LNCaP clone FGC (cell line): ENCODE data around the gene TPCN2.

Experiments used
- DNase-seq: peaks from one replicate; pipeline ENCODE4 v3.0.0-alpha.2; 2011; ENCODE audit warnings: low read depth
- H3K4me3 ChIP-seq: 2 replicates; pipeline ENCODE4 v1.5.1; 2011; ENCODE audit warnings: mild to moderate bottlenecking, low read depth, low read length, control low read depth
- TF ChIP-seq, protein P1 (sequence below): IDR thresholded peaks from 2 replicates; pipeline ENCODE4 v1.5.1; 2012; ENCODE audit warnings: mild to moderate bottlenecking; ENCODE audit not compliant: control insufficient read depth, insufficient read depth; ENCODE audit errors: extremely low read depth

TPCN2 gene

DNA sequence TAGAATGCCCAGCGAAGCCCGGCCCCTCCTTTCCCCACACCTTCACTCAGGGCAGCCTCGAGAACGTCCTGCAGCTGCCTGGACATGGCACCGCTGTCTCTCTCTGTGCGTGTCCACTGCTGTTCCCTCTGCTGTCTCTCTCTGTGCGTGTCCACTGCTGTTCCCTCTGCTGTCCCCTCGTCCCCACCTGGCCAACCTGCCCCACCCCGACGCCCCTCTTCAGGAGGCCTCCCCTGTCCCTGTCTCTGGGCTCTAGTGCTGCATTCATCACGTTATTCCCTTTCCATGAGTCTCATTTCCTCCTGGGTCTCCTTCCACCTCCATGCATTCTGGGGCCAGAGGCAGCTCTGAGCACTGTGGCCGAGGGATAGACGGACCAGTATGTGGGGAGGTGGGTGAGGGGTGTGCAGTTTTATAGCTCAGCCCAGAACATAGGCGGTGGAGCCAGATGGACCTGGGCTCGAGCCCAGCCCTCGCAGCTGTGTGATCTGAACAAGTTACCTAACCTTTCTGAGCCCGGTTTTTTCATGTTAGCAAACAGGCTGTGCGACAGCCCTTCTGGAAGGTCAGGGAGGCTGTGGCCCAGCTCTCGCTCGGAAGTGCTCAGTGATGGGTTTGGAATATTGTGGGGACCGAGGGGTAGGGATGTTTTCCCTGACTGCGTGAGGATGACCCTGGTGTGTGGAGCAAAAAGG is 65.1 kb downstream of the TPCN2 start:
- TF ChIP-seq, protein P1, sequence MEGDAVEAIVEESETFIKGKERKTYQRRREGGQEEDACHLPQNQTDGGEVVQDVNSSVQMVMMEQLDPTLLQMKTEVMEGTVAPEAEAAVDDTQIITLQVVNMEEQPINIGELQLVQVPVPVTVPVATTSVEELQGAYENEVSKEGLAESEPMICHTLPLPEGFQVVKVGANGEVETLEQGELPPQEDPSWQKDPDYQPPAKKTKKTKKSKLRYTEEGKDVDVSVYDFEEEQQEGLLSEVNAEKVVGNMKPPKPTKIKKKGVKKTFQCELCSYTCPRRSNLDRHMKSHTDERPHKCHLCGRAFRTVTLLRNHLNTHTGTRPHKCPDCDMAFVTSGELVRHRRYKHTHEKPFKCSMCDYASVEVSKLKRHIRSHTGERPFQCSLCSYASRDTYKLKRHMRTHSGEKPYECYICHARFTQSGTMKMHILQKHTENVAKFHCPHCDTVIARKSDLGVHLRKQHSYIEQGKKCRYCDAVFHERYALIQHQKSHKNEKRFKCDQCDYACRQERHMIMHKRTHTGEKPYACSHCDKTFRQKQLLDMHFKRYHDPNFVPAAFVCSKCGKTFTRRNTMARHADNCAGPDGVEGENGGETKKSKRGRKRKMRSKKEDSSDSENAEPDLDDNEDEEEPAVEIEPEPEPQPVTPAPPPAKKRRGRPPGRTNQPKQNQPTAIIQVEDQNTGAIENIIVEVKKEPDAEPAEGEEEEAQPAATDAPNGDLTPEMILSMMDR = no peak
- no peak overlapping the region for H3K4me3 ChIP-seq
- no peak for DNase-seq

DNA sequence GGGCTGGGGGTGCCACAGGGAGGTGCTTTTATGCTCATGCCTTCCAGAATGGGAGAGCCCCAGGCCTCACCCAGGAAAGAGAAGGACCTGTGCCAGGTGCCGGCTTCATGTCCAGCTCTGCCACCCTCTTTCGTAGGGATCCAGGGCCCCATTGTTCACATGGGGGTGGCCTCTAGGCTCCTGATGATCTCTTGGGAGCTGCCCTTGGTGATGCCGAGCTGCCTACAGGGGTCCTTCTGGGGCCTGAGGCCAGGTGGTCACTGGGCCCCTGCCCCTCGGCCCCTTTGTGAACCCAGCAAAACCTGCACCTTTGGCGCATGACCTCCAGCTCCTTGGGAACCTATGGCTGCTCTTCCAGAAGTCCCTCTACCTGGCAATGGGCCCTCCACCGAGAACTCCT is 65.6 kb downstream of the TPCN2 start:
- DNase-seq = no peak
- TF ChIP-seq, protein P1 = no peak
- no peak overlapping the region for H3K4me3 ChIP-seq

DNA sequence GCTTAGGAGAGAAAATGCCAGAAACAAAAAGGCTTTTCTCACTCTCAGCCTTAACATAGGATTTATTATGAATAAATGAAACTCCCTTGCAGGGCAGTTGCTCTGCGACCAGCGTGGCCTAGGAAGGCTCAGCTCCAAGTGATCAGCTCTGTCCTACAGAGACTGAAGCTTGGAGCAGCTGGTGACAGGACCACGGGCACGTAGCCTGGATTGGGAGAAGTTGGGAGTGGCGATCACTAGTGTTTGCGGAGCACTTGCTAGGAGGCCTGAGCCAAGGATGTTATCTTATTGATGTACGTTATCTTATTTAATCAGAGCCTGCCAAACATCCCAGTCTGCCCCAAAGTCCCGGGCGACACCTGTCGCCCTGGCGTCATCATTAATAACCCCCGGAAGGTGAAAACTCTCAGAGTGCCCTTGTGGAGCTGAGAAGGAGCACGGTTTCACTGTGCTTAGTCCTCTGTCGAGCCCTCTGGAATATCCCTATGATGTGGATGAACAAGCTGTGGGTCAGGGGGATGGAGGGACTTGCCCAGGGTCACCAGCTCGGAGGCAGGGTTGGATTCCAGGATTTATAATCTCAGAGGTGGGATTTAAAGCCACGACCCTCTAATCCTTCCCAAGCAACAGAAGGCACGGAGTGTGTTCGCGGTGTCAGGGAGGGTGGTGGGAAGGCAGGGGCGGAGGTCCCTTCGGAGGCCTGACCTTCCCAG is 66.2 kb downstream of the TPCN2 start:
- no peak overlapping the region for H3K4me3 ChIP-seq
- TF ChIP-seq, protein P1 = no peak
- peak; percentile 85 for DNase-seq

DNA sequence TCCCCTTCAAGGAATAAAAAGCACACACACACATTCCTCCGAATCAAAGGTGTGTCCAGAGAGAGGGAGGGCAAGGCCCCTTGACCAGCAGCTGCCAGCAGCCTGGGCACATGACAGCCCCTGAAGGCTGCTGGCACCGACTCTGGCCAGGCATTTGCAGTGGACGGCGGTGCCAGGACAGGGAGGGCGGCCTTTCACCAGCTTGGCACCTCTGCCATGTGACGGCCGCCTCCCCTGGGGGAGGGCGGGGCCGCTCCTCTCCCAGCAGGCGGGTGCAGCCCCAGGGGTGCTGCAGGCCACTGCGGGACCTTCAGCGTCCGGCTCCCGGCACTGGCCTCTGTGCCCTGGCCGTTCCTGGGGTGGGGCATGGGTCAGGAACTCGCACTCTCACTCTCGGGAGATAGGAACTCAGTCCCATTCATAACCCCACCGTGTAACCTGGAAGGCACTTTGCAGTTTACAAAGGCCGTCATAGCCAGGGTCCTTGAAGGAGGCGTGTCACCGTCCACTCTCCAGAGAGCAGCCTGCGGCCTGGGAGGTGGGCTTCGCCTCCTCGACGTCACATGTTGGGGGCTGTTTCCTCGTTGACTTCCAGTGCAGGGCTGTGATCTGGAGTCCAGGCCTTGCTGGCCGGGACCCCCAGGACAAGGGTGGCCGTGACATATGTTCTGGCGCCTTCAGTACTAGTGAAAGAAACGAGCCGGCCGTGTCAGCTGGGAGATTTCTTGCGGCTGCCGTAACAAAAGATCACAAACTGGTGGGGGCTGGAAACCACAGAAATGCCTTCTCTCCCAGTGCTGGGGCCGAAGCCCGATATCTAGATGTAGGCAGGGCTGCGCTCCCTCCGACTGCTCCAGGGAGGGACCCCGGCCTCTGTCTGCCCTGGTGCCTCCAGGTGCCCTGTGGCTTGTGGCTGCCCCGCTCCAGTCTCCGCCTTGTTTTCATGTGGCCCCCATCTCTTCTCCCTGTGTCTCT is 67.1 kb downstream of the TPCN2 start:
- no peak for DNase-seq
- H3K4me3 ChIP-seq = no peak overlapping the region
- TF ChIP-seq, protein P1 = no peak

DNA sequence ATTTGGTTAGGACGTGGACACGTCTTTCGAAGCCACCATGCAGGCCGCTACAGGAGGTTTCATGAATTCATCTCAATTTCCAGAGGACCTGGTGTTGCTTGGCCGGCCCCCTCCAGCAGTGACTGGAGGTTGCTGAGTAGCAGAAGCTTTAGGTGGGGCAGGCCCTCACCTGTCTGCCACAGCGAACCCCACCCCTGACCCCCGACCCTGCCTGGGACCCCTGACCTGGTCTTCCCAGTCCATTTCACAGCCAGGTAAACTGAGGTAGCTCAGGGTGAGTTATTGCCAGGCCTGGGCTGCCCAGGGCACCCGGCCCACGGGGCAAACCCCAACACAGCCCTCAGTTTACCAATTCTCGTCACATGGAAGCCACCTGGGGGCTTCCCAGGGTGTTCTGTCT is 67.9 kb downstream of the TPCN2 start:
- TF ChIP-seq, protein P1 = no peak
- no peak overlapping the region for H3K4me3 ChIP-seq
- no peak for DNase-seq

DNA sequence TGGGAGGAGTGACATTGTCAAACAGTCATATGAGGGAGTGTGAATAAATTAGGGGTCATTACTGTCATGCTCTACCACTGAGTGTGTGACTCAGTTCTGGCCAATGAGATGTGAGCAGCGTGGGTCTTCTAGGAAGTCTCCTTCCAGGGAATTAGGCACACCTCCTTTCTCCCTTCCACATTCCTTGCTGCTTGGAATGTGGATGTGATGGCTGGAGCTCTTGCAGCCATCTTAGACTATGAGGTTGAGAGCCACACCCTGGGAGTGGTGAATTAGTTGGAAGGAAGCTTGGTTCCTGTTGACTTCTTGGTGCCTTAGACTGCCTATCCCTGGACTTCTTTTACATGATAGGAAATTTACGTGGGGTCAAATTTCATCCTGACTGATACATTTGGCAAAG is 70.5 kb downstream of the TPCN2 start:
- TF ChIP-seq, protein P1 = no peak
- no peak for DNase-seq
- no peak overlapping the region for H3K4me3 ChIP-seq
